HG02852 (cell line): ENCODE results near the gene GIGYF1.

Experiments used
- ATAC-seq: cut with Tn5 transposase; IDR thresholded peaks from one replicate; pipeline ENCODE4 v1.9.1; 2021; ENCODE audit warnings: mild to moderate bottlenecking, moderate library complexity; ENCODE audit not compliant: unreplicated experiment

The GIGYF1 gene

GRCh38 chr7:100684534-100685042 lies 9.5 kb downstream of the GIGYF1 start:
- no peak for ATAC-seq

DNA sequence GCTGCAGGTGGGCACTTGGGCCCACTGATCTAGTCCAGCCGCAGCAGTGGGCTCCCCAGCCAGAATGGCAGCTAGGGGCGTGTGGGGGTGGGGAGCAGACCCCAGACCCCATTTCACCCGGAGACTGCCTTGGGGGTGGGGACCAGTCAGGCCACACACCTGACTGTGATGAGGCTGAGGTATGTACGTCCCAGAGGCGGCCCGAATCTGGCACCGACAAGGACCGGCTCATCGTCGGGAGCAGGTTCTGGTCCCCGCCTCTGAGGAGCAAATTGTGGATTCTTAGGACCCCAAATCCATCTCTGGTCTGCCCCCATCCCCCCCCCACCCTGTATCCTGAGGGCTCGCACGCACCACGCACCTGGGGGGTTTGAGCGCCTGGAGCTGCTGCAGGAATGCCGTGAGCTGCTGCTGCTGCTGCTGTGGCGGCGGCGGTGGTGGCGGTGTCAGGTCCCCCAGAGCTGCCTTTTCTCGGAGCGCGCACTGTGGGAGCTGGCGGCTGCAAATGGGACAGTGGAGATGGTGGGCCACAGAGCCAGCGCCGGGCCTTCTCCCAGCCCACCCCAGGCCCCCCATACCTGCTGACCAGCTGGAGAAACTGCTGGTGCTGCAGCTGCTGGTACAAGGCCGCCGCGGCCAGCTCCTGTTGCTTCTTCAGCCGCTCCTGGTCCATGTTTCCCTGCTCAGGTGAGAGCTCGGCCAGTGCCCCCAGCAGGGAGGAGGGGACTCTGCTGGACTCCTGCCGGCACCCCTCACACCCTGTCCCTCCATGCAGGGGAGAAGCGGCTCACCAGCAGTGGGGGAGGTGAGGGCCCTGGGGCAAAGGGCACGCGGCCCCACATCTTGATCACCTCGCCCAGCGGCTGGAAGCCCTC lies 10.2 kb downstream of the GIGYF1 start:
- ATAC-seq: no peak

GRCh38 chr7:100682991-100683658 lies 10.9 kb downstream of the GIGYF1 start:
- ATAC-seq: no peak

DNA sequence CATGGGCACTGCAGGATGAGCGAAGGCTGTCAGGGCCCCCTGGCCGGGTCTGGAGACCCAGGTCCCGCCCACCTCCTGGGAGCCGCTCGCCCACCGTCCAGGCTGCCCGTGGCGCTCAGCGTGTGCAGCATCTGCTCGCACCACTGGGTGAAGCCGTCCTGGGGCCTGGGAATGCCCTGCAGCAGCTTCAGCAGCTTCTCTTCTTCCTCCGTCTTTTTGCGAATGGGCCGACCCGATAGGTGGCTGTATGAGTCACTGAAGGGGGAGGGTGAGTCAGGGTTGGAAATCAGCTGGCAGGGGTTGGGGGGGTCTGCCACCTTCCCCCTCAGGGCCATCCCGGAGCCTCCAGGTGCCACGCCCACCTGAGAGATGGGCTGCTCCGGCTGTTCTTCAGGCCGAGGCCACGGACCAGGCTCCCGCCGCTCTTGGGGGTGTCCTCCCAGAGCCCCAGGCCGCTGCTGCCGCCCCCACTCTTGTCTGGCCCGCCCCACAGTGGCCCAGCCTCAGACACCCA lies 11.8 kb downstream of the GIGYF1 start:
- no peak for ATAC-seq

DNA sequence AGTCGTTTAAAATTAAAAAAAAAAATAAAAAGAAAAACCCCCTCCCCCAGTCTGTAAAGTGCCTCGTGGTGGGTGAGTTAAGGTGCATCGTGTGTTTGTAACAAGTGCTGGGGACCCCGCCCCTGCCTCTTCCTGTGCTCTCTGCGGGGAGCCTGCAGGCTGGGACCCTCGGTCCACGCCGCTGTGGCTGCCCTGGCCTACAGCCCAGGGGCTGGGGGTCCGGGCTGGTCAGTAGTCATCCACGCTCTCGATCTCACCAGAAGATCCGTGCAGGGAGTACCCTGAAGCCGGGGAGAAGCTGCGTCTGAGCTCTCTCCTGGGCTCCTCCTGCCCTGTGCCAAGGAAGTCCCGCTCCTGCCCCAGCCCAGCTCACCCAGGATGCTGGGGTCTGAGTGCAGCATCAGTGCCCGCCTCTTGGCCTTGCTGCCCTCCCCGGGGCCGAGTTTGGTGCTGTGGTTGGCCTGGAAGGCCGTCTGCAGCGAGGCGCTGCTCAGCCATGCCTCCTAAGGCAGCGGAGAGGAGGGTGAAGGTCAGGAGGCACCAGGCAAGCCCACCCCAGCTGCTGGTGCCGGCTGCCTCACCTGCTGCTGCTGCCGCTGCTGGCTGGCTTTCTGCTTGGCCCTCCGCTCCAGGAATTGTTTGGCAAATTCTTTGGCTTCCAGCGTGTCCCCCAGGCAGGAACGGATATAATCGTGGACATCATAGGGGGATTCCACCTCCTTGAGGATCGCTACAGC lies 12.4 kb downstream of the GIGYF1 start:
- ATAC-seq: no peak

GRCh38 chr7:100680576-100681271 lies 13.3 kb downstream of the GIGYF1 start:
- ATAC-seq: no peak

GRCh38 chr7:100679927-100680575 lies 14.0 kb downstream of the GIGYF1 start:
- ATAC-seq: no peak

DNA sequence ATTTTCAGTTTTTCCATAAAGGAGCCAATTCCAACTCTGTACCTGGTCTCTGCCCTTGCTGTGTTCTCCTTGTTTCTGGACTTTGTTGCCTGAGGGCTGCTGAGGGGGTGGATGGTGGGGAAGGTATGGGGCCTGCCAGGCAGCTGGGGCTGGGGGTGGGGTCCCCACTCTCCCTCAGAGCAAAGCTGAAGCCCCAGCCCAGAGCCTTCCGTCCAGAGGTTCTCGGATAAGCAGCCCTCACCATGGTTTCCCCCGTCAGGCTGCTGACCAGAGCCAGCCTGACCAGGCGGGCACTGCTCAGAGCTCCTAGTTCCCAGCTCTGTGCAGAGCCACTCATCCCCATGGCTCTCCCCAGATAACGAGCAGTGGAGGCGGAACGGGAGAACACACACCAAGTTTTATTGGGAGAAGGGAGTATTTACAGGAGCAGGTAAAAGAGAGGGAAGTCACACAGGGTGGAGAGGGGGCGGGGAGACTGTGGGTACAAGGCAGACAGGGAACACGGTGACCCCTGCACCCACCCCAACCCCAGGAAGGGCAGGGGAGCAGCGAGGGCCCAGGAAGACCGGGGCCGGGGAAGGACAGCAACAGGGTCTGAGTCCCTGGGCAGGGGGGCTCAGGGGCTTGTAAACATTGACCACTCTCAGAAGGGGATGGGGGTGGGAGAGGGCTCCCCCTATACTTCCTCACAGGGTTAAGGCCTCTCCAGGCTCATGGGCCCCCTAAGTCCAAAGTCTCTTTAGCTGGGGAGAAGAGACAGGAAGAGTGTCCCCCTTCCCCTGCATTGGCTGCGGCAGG lies 14.7 kb downstream of the GIGYF1 start:
- no peak for ATAC-seq

DNA sequence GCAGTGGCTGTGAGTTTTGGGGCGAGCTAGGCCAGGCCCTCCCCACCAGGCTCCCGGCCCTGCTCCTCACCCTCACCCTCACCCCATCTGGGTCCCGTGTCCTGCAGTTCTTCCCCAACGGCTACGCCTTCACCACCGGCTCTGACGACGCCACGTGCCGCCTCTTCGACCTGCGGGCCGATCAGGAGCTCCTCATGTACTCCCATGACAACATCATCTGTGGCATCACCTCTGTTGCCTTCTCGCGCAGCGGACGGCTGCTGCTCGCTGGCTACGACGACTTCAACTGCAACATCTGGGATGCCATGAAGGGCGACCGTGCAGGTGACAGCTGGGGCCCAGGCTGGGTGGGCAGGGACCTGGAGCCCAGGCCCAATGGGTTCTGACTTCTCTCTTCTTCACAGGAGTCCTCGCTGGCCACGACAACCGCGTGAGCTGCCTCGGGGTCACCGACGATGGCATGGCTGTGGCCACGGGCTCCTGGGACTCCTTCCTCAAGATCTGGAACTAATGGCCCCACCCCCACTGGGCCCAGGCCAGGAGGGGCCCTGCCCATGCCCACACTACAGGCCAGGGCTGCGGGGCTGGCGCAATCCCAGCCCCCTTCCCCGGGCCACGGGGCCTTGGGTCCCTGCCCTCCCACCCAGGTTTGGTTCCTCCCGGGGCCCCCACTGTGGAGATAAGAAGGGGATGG lies 15.6 kb downstream of the GIGYF1 start:
- ATAC-seq: no peak

GRCh38 chr7:100677308-100678267 lies 16.5 kb downstream of the GIGYF1 start:
- no peak for ATAC-seq

DNA sequence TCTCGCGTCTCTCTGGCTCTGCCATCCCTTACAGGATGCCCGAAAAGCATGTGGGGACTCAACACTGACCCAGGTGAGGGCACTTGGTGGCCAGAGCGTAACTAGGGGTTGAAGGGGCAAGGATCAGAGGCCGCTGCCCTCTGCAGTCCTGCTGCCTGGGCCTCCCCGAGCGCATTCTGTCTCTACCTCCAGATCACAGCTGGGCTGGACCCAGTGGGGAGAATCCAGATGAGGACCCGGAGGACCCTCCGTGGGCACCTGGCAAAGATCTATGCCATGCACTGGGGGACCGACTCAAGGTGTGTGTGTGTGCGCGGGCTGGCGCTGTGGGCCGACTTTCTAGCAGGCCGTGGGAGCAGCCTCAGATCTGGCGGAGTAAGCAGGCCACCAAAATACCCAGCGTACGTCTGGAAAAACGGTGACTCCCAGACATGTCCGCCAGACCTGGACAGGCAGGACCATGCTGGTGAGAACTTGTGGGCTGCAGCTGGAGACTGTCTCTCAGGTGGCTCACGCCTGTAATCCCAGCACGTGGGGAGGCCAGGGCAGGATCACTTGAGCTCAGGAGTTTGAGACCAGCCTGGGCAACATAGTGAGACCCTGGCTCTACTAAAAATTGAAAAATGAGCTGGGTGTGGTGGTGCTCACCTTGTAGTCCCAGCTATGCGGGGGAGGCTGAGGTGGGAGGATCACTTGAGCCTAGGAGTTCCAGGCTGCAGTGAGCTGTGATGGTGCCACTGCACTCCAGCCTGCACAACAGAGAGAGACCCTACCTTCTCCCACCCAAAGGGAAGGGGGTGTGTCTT lies 17.3 kb downstream of the GIGYF1 start:
- no peak for ATAC-seq

- peak; percentile 30 for ATAC-seq
These were observed 18.3 kb downstream of the GIGYF1 start for GRCh38 chr7:100675581-100676350.

- no peak for ATAC-seq
These were observed 19.0 kb downstream of the GIGYF1 start for GRCh38 chr7:100675105-100675451.

DNA sequence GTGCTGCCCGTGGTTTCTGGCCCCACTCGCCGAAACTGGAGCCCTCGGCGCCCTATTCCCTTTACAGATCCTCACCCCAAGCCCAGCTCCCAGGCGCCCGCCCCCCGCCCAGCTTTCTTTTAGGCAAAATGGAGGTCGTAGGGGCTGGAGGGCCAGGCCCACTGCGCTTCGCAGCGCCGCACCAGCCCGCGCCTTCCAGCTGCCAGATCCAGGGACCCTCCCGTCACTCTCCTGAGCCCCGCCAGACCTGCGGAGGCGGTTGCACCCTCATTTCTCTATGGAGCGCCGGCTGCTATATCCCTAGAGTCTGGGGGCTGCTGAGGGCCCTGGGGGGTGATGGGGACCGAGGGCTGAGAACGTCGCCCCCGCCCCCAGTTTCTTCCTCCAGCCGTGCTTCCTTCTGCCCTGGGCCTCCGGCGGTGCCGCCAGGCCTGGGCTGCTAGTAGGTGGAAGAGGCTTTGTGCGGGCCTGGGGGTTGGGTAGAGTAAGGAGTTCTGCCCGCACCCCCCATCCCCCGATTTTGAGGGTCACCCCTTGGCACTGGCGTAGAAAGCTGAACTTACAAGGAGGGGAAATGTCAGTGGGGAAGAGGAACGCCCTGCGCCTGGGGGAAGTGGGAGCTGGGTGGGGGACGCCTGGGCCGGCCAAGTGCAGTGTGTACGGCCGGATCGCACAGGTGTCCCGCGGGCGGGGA lies 19.5 kb downstream of the GIGYF1 start:
- no peak for ATAC-seq

- ATAC-seq: peak; percentile 8
These were observed 20.1 kb downstream of the GIGYF1 start for GRCh38 chr7:100673942-100674410.
